ENCODE data around the gene ADGRV1.

- TF ChIP-seq SIN3A (IDR thresholded peaks at IDR 0.05; ENCODE audit: borderline replicate concordance, insufficient read depth, low read length), result no peak
- no peak for TF ChIP-seq POLR2AphosphoS5 (IDR thresholded peaks at IDR 0.05; ENCODE audit: low read depth, low read length)
These were observed 380.6 kb downstream of the ADGRV1 start for GRCh38 chr5:90939211-90939610.

Measured in PFSK-1 (cell line).